Liver (tissue), 9 donors: ENCODE measurements around the gene FILIP1L. TPM values are rescaled to one million over a fixed set of nuclear protein-coding genes. Genes with fewer than 3 reads are reported as not detected.

Experiments
- DNase-seq: peaks from one replicate; pipeline ENCODE4 v3.0.0-alpha.2; 2017; ENCODE audit warnings: low spot score
- H3K27ac ChIP-seq, 2 donors: one replicate each; pipeline ENCODE4 v1.7.0; 2013; ENCODE audit warnings: inconsistent platforms in 2 of 2, low read length in 2 of 2, control low read depth in 1 of 2, low read depth in 1 of 2, mild to moderate bottlenecking in 1 of 2
- H3K27me3 ChIP-seq, 4 donors: one replicate each; pipeline versions ENCODE4 v1.6.1 to v1.7.0; 2013; ENCODE audit warnings: low read length in 3 of 4, inconsistent platforms in 1 of 4, mild to moderate bottlenecking in 1 of 4, moderate library complexity in 1 of 4; ENCODE audit not compliant: control insufficient read depth in 4 of 4, insufficient read depth in 4 of 4
- H3K36me3 ChIP-seq, 4 donors: one replicate each; pipeline versions ENCODE4 v1.6.1 to v1.7.0; 2013; ENCODE audit warnings: low read length in 3 of 4, mild to moderate bottlenecking in 3 of 4, low read depth in 1 of 4, moderate library complexity in 1 of 4; ENCODE audit not compliant: control insufficient read depth in 4 of 4, insufficient read depth in 3 of 4
- H3K4me1 ChIP-seq, 4 donors: one replicate each; pipeline versions ENCODE4 v1.6.1 to v1.7.0; 2013; ENCODE audit warnings: low read length in 3 of 4, mild to moderate bottlenecking in 3 of 4, moderate library complexity in 1 of 4; ENCODE audit not compliant: control insufficient read depth in 4 of 4, insufficient read depth in 4 of 4
- H3K4me3 ChIP-seq, 3 donors: one replicate each; pipeline versions ENCODE4 v1.6.1 to v1.7.0; 2013; ENCODE audit warnings: low read length in 3 of 3, control low read depth in 1 of 3, low read depth in 1 of 3, mild to moderate bottlenecking in 1 of 3
- H3K9ac ChIP-seq, 2 donors: one replicate each; pipeline ENCODE4 v1.7.0; 2013; ENCODE audit warnings: low read length in 2 of 2, mild to moderate bottlenecking in 2 of 2, moderate library complexity in 2 of 2, control low read depth in 1 of 2, low read depth in 1 of 2
- H3K9me3 ChIP-seq, 4 donors: one replicate each; pipeline versions ENCODE4 v1.6.1 to v1.7.0; 2013; ENCODE audit warnings: low read length in 3 of 4; ENCODE audit not compliant: control insufficient read depth in 4 of 4
- EGR1 ChIP-seq, 2 donors: IDR thresholded peaks; 2 replicates each; pipeline ENCODE4 v1.6.1; 2016 to 2018; ENCODE audit warnings: antibody characterized with exemption in 2 of 2, low read depth in 2 of 2
- FOXA1 ChIP-seq: IDR thresholded peaks from 2 replicates; pipeline ENCODE4 v1.6.1; 2016; ENCODE audit warnings: antibody characterized with exemption
- FOXA2 ChIP-seq: IDR thresholded peaks from 2 replicates; pipeline ENCODE4 v1.6.1; 2016; ENCODE audit warnings: antibody characterized with exemption
- GABPA ChIP-seq, 2 donors: IDR thresholded peaks in 1 of 2; conservative IDR thresholded peaks in 1 of 2; 2 replicates each; pipeline ENCODE4 v1.6.1; 2016; ENCODE audit warnings: antibody characterized with exemption in 2 of 2, mild to moderate bottlenecking in 1 of 2, moderate library complexity in 1 of 2
- HNF4A ChIP-seq, 2 donors: conservative IDR thresholded peaks; 2 replicates each; pipeline ENCODE4 v1.6.1; 2016; ENCODE audit warnings: antibody characterized with exemption in 2 of 2, mild to moderate bottlenecking in 2 of 2
- HNF4G ChIP-seq: IDR thresholded peaks from 2 replicates; pipeline ENCODE4 v1.6.1; 2016; ENCODE audit warnings: antibody characterized with exemption
- JUND ChIP-seq, 2 donors: IDR thresholded peaks; 2 replicates each; pipeline ENCODE4 v1.6.1; 2016; ENCODE audit warnings: antibody characterized with exemption in 2 of 2
- NR2F2 ChIP-seq: IDR thresholded peaks from 2 replicates; pipeline ENCODE4 v1.6.1; 2016; ENCODE audit warnings: antibody characterized with exemption
- RAD21 ChIP-seq, 2 donors: IDR thresholded peaks; 2 replicates each; pipeline ENCODE4 v1.6.1; 2016; ENCODE audit warnings: antibody characterized with exemption in 2 of 2, mild to moderate bottlenecking in 2 of 2
- RXRA ChIP-seq, 2 donors: IDR thresholded peaks; 2 replicates each; pipeline ENCODE4 v1.6.1; 2017 to 2018; ENCODE audit warnings: antibody characterized with exemption in 2 of 2, mild to moderate bottlenecking in 1 of 2
- SP1 ChIP-seq: IDR thresholded peaks from 2 replicates; pipeline ENCODE4 v1.6.1; 2018; ENCODE audit warnings: antibody characterized with exemption, mild to moderate bottlenecking
- TAF1 ChIP-seq: conservative IDR thresholded peaks from 2 replicates; pipeline ENCODE4 v1.6.1; 2016; ENCODE audit warnings: antibody characterized with exemption, mild to moderate bottlenecking
- YY1 ChIP-seq: IDR thresholded peaks from 2 replicates; pipeline ENCODE4 v1.6.1; 2016; ENCODE audit warnings: antibody characterized with exemption, mild to moderate bottlenecking
- WGBS: extraction: QIAGEN DNeasy Blood & Tissue Kit; methylation state at CpG from one replicate; pipeline ENCODE4 v1.1.7; 2013; 5-methylcytosine and 5-hydroxymethylcytosine counted together
- polyA plus RNA-seq, 2 donors: library from polyadenylated mRNA; stranded (reverse) in 1 of 2; unstranded in 1 of 2; fragments of 200-250 nt in 1 of 2; fragments of >200 nt in 1 of 2; fragmentation: Nextera tagmentation in 1 of 2; extraction: Ambion mirVana in 1 of 2; gene quantifications; one replicate each; pipeline versions ENCODE4 v1.2.1 to v1.2.3, GENCODE V29; 2013 to 2015
- total RNA-seq, 2 donors: library from RNA; depleted of rRNA; stranded (reverse); fragments of >200 nt; gene quantifications; one replicate each; pipeline ENCODE4 v1.2.3, GENCODE V29; 2014
- TF ChIP-seq, protein P1 (sequence below): IDR thresholded peaks from 2 replicates; pipeline ENCODE4 v1.6.1; 2016; ENCODE audit warnings: antibody characterized with exemption, mild to moderate bottlenecking
- TF ChIP-seq, protein P2 (sequence below): IDR thresholded peaks from 2 replicates; pipeline ENCODE4 v1.6.1; 2016; ENCODE audit warnings: antibody characterized with exemption
- TF ChIP-seq, protein P3 (sequence below): IDR thresholded peaks from 2 replicates; pipeline ENCODE4 v1.6.1; 2016; ENCODE audit warnings: antibody characterized with exemption
- TF ChIP-seq, protein P4 (sequence below): fragments of 150-350 bp; IDR thresholded peaks from 2 replicates; pipeline ENCODE4 v1.5.1; 2017; ENCODE audit warnings: improper control_type of control experiment, low read depth, low read length; ENCODE audit not compliant: missing input control
- TF ChIP-seq, protein P5 (sequence below): IDR thresholded peaks from 2 replicates; pipeline ENCODE4 v1.6.1; 2016; ENCODE audit warnings: antibody characterized with exemption
- donor health status: healthy.
- donor health status: healthy.
- donor health status: healthy.
- donor health status: healthy.
- donor health status: healthy.

FILIP1L gene
- total and polyA plus RNA-seq, 4 donors, result 1.4 to 6.5 (median 1.9) TPM

DNA sequence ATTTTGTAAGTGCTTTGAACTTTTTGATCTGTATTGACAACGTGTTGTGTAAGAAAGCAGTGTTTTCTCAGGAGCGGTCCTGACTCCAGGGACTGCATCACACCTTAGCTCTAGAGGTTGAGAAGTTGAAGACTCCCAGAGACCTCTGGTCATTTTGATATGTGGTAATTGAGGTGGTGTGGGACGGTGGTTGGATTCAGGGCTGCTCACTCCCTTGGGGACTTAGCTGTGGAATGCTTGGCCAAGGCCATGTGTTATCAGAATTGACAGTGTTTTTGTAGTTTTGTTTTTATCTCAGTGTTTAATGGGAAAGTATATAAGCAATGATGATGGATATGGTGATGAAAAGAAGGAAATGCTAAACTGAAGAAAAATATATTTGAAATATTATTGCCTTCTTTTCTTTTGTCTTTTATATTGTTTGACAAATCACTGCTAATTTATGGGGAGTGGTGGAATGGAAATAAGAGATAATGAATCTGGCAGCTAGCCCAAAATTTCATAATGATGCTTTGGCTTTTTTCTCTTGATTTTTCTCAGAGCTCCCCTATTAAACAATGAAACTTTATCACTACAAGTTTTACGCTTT lies 280.6 kb downstream of the FILIP1L start:
- WGBS, result 53% methylated on average over 4 of the region's 4 CpGs
- Histone ChIP-seq H3K27me3 (no peaks in the 10 kb centered on the region), H3K36me3 (no peaks in the 10 kb centered on the region), H3K9me3 (no peaks in the 10 kb centered on the region), H3K4me1 (peaks cover 0 to 4% (median 0%) of the 10 kb centered on the region in 4 donors), H3K9ac (no peak overlapping the region), H3K27ac (no peak overlapping the region), H3K4me3 (no peak overlapping the region)
- DNase-seq, result no peak
- TF ChIP-seq RAD21 (IDR thresholded peaks at IDR 0.05) (no peak), RXRA (IDR thresholded peaks at IDR 0.05) (no peak), JUND (IDR thresholded peaks at IDR 0.05) (no peak), EGR1 (IDR thresholded peaks at IDR 0.05; ENCODE audit: low read depth in 2 of 2) (no peak), FOXA1 (no peak), HNF4A (conservative IDR thresholded peaks at IDR 0.05) (no peak), HNF4G (no peak), TAF1 (no peak), NR2F2 (no peak), GABPA (IDR thresholded peaks at IDR 0.05 in 1 of 2, conservative IDR thresholded peaks at IDR 0.05 in 1 of 2) (no peak), YY1 (no peak), FOXA2 (no peak), SP1 (no peak)
- TF ChIP-seq, protein P1, sequence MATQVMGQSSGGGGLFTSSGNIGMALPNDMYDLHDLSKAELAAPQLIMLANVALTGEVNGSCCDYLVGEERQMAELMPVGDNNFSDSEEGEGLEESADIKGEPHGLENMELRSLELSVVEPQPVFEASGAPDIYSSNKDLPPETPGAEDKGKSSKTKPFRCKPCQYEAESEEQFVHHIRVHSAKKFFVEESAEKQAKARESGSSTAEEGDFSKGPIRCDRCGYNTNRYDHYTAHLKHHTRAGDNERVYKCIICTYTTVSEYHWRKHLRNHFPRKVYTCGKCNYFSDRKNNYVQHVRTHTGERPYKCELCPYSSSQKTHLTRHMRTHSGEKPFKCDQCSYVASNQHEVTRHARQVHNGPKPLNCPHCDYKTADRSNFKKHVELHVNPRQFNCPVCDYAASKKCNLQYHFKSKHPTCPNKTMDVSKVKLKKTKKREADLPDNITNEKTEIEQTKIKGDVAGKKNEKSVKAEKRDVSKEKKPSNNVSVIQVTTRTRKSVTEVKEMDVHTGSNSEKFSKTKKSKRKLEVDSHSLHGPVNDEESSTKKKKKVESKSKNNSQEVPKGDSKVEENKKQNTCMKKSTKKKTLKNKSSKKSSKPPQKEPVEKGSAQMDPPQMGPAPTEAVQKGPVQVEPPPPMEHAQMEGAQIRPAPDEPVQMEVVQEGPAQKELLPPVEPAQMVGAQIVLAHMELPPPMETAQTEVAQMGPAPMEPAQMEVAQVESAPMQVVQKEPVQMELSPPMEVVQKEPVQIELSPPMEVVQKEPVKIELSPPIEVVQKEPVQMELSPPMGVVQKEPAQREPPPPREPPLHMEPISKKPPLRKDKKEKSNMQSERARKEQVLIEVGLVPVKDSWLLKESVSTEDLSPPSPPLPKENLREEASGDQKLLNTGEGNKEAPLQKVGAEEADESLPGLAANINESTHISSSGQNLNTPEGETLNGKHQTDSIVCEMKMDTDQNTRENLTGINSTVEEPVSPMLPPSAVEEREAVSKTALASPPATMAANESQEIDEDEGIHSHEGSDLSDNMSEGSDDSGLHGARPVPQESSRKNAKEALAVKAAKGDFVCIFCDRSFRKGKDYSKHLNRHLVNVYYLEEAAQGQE, result no peak
- TF ChIP-seq, protein P2, sequence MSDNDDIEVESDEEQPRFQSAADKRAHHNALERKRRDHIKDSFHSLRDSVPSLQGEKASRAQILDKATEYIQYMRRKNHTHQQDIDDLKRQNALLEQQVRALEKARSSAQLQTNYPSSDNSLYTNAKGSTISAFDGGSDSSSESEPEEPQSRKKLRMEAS, result no peak
- TF ChIP-seq, protein P3, sequence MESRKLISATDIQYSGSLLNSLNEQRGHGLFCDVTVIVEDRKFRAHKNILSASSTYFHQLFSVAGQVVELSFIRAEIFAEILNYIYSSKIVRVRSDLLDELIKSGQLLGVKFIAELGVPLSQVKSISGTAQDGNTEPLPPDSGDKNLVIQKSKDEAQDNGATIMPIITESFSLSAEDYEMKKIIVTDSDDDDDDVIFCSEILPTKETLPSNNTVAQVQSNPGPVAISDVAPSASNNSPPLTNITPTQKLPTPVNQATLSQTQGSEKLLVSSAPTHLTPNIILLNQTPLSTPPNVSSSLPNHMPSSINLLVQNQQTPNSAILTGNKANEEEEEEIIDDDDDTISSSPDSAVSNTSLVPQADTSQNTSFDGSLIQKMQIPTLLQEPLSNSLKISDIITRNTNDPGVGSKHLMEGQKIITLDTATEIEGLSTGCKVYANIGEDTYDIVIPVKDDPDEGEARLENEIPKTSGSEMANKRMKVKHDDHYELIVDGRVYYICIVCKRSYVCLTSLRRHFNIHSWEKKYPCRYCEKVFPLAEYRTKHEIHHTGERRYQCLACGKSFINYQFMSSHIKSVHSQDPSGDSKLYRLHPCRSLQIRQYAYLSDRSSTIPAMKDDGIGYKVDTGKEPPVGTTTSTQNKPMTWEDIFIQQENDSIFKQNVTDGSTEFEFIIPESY, result no peak
- TF ChIP-seq, protein P4, sequence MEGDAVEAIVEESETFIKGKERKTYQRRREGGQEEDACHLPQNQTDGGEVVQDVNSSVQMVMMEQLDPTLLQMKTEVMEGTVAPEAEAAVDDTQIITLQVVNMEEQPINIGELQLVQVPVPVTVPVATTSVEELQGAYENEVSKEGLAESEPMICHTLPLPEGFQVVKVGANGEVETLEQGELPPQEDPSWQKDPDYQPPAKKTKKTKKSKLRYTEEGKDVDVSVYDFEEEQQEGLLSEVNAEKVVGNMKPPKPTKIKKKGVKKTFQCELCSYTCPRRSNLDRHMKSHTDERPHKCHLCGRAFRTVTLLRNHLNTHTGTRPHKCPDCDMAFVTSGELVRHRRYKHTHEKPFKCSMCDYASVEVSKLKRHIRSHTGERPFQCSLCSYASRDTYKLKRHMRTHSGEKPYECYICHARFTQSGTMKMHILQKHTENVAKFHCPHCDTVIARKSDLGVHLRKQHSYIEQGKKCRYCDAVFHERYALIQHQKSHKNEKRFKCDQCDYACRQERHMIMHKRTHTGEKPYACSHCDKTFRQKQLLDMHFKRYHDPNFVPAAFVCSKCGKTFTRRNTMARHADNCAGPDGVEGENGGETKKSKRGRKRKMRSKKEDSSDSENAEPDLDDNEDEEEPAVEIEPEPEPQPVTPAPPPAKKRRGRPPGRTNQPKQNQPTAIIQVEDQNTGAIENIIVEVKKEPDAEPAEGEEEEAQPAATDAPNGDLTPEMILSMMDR, result no peak
- TF ChIP-seq, protein P5, sequence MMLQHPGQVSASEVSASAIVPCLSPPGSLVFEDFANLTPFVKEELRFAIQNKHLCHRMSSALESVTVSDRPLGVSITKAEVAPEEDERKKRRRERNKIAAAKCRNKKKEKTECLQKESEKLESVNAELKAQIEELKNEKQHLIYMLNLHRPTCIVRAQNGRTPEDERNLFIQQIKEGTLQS, result no peak
